ENCODE measurements around the gene RNU4-1. TPM values are rescaled to one million over a fixed set of nuclear protein-coding genes. Genes with fewer than 3 reads are reported as not detected.
"Not testable (repeated sequence)": the region's sequence is repeated elsewhere in the genome, so short reads cannot be mapped to it uniquely, and the experiment has no call there.

Gene RNU4-1
- total RNA-seq, 1 experiment from 2014 or later, result under 0.01 TPM

GRCh38 chr12:120254809-120255208 lies 38.2 kb downstream of the RNU4-1 start:
- no peaks in the 10 kb centered on the region for H3K9me3 ChIP-seq (ENCODE audit: low read length)
- no peak for DNase-seq

GRCh38 chr12:120253313-120253712 lies 39.7 kb downstream of the RNU4-1 start:
- peaks cover 13% of the 10 kb centered on the region for H3K4me1 ChIP-seq (ENCODE audit: low read length)
- H3K9me2 ChIP-seq (replicated peaks; ENCODE audit: insufficient read depth, low read length); H3K27me3 ChIP-seq (ENCODE audit: low read length); H3K27ac ChIP-seq (ENCODE audit: low read length); DNase-seq; H4K20me1 ChIP-seq (ENCODE audit: insufficient read depth, low read depth, low read length); H3K9me3 ChIP-seq (ENCODE audit: low read length); H2AFZ ChIP-seq (ENCODE audit: low read length); H3K4me3 ChIP-seq (ENCODE audit: low read length); H3K79me2 ChIP-seq (ENCODE audit: low read length); H3K9ac ChIP-seq (ENCODE audit: low read length); H3K4me2 ChIP-seq (ENCODE audit: low read depth, low read length, poor library complexity, severe bottlenecking); H3K36me3 ChIP-seq (ENCODE audit: insufficient read depth, low read length): not testable (repeated sequence)

More at GRCh38 chr12:120254809-120255208, 38.2 kb downstream of the RNU4-1 start:
- no peaks in the 10 kb centered on the region for H3K27me3 ChIP-seq (ENCODE audit: low read length)
- no peak overlapping the region for H3K27ac ChIP-seq (ENCODE audit: low read length)
- H3K4me1 ChIP-seq (ENCODE audit: low read length), result peaks cover 10% of the 10 kb centered on the region
- H3K4me3 ChIP-seq (ENCODE audit: low read length), result no peak overlapping the region
- H3K4me2 ChIP-seq (ENCODE audit: low read depth, low read length, poor library complexity, severe bottlenecking), result no peak overlapping the region
- no peak overlapping the region for H2AFZ ChIP-seq (ENCODE audit: low read length)
- H3K9ac ChIP-seq (ENCODE audit: low read length), result no peak overlapping the region
- H3K36me3 ChIP-seq (ENCODE audit: insufficient read depth, low read length), result no peaks in the 10 kb centered on the region
- H3K79me2 ChIP-seq (ENCODE audit: low read length), result no peaks in the 10 kb centered on the region
- no peaks in the 10 kb centered on the region for H3K9me2 ChIP-seq (replicated peaks; ENCODE audit: insufficient read depth, low read length)
- peaks cover 3% of the 10 kb centered on the region; the same call in 1 of the 2 replicates for H4K20me1 ChIP-seq (ENCODE audit: insufficient read depth, low read depth, low read length)

DNA sequence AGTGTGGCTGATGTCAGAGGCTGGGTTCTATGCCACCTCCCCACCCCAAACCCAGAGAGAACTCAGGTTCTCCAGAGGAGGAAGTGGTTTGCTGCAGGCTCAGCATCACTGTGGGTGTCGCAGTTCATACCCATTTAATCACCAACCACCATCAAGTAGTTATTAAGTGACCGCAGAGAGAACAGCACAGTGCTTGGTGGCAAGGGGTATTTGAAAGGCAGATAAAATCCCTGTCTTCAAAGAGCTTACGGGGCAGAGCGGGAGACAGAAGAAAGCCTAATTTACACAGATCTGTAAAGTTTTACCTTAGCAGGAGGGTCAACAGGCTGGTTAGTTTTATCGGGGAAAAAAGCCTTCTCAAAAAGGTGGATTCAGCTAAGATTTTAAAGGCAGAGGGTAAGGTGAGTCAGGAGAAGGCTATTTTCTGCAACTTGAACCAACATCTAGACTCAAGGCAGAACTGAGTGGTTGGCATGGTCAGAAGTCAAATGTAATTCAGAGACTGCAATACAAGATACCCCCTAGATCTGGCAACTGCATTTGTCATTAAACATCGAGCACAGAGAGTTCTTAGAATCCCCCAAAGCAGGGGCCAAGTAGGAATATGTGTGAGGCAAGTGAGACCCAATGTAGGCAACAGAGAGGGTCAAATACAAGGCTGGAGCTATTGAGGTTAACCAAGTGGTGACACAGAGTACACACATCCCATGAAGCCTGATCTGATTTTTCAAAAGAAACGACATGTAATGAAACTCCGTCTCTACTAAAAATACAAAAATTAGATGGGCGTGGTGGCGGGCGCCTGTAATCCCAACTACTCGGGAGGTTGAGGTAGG lies 40.7 kb downstream of the RNU4-1 start:
- no peak overlapping the region for H3K4me3 ChIP-seq (ENCODE audit: low read length)
- peaks cover 10% of the 10 kb centered on the region; the same call in 1 of the 2 replicates for H4K20me1 ChIP-seq (ENCODE audit: insufficient read depth, low read depth, low read length)
- H3K4me2 ChIP-seq (ENCODE audit: low read depth, low read length, poor library complexity, severe bottlenecking), result no peak overlapping the region
- H3K27ac ChIP-seq (ENCODE audit: low read length), result no peak overlapping the region
- H3K79me2 ChIP-seq (ENCODE audit: low read length), result no peaks in the 10 kb centered on the region
- H3K9ac ChIP-seq (ENCODE audit: low read length), result no peak overlapping the region
- no peak overlapping the region for H2AFZ ChIP-seq (ENCODE audit: low read length)
- no peaks in the 10 kb centered on the region for H3K36me3 ChIP-seq (ENCODE audit: insufficient read depth, low read length)
- DNase-seq, result peak; percentile 41
- peaks cover 13% of the 10 kb centered on the region for H3K4me1 ChIP-seq (ENCODE audit: low read length)
- H3K9me3 ChIP-seq (ENCODE audit: low read length), result no peaks in the 10 kb centered on the region
- no peaks in the 10 kb centered on the region for H3K27me3 ChIP-seq (ENCODE audit: low read length)
- no peaks in the 10 kb centered on the region for H3K9me2 ChIP-seq (replicated peaks; ENCODE audit: insufficient read depth, low read length)

DNA sequence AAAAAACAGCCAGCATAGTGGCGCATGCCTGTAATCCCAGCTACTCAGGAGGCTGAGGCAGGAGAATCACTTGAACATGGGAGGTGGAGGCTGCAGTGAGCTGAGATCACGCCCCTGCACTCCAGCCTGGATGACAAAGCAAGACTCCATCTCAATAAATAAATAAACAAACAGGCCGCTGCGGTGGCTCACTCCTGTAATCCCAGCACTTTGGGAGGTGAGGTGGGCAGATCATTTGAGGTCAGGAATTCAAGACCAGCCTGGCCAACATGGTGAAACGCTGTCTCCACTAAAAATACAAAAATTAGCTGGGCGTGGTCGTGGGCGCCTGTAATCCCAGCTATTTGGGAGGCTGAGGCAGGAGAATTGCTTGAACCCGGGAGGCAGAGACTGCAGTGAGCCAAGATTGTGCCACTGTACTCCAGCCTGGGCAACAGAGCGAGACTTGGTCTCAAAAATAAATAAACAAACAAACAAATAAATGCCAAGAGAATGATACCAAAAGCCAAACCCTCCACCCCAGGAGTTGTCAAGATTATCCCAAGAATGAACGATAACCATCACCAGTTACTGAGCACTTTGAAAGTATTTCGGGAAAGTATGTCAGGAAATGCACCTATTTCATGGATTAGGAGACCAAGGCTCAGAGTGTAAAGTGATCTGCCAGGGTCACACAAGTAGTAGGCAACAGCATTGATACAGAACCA lies 41.5 kb downstream of the RNU4-1 start:
- not testable (repeated sequence) for H3K27me3 ChIP-seq (ENCODE audit: low read length); H3K79me2 ChIP-seq (ENCODE audit: low read length)

GRCh38 chr12:120249875-120250795 lies 42.9 kb downstream of the RNU4-1 start:
- H3K79me2 ChIP-seq (ENCODE audit: low read length), result no peaks in the 10 kb centered on the region
- peak; percentile 62 for DNase-seq
- H3K4me2 ChIP-seq (ENCODE audit: low read depth, low read length, poor library complexity, severe bottlenecking), result peak overlapping the region; percentile 52
- H3K27ac ChIP-seq (ENCODE audit: low read length), result no peak overlapping the region
- H4K20me1 ChIP-seq (ENCODE audit: insufficient read depth, low read depth, low read length), result peaks cover 10% of the 10 kb centered on the region; the same call in 1 of the 2 replicates
- H3K4me1 ChIP-seq (ENCODE audit: low read length), result peaks cover 13% of the 10 kb centered on the region
- no peaks in the 10 kb centered on the region for H3K9me3 ChIP-seq (ENCODE audit: low read length)
- H3K9me2 ChIP-seq (replicated peaks; ENCODE audit: insufficient read depth, low read length), result no peaks in the 10 kb centered on the region
- no peak overlapping the region for H3K4me3 ChIP-seq (ENCODE audit: low read length)
- H3K36me3 ChIP-seq (ENCODE audit: insufficient read depth, low read length), result no peaks in the 10 kb centered on the region
- H2AFZ ChIP-seq (ENCODE audit: low read length), result no peak overlapping the region
- no peaks in the 10 kb centered on the region for H3K27me3 ChIP-seq (ENCODE audit: low read length)
- H3K9ac ChIP-seq (ENCODE audit: low read length), result no peak overlapping the region

More for the DNA sequence above, 41.5 kb downstream of the RNU4-1 start:
- H3K4me3 ChIP-seq (ENCODE audit: low read length); H3K4me2 ChIP-seq (ENCODE audit: low read depth, low read length, poor library complexity, severe bottlenecking); H3K9ac ChIP-seq (ENCODE audit: low read length); H3K36me3 ChIP-seq (ENCODE audit: insufficient read depth, low read length); H2AFZ ChIP-seq (ENCODE audit: low read length); H4K20me1 ChIP-seq (ENCODE audit: insufficient read depth, low read depth, low read length); H3K9me2 ChIP-seq (replicated peaks; ENCODE audit: insufficient read depth, low read length); H3K27ac ChIP-seq (ENCODE audit: low read length); DNase-seq; H3K9me3 ChIP-seq (ENCODE audit: low read length): not testable (repeated sequence)
- H3K4me1 ChIP-seq (ENCODE audit: low read length), result peaks cover 13% of the 10 kb centered on the region

DNA sequence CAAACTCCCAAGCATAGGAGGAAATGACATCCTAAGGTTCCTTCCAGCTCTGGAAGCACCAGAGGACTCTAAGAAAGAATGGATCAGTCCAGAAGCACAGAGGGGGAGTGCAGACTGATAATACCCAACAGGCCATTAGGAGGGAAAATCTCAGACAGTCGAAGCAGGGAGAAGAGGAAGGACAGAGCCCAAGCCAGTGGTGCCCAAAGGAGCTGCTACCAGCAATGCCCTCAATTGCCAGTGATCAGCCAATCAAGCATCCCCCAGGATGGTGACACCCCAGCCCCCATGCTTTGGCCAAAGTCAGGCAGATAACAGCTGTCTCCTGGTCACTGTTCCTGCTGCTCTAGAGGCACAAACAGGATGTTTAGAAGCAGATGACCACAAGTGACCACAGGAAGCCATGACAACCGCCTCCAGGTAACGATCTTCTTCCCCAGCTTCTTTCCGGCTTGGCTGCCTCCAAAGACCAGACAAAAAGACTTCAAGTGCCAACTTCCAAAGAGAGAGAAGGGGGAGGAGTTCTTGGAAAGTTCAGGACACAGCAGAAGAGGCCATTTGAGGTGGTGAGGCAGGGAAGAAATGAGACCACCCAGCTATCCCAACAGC lies 43.7 kb downstream of the RNU4-1 start:
- H3K4me1 ChIP-seq (ENCODE audit: low read length), result peaks cover 13% of the 10 kb centered on the region
- peak; percentile 31 for DNase-seq
- no peak overlapping the region for H3K4me2 ChIP-seq (ENCODE audit: low read depth, low read length, poor library complexity, severe bottlenecking)
- H4K20me1 ChIP-seq (ENCODE audit: insufficient read depth, low read depth, low read length), result peaks cover 10% of the 10 kb centered on the region; the same call in 1 of the 2 replicates
- no peak overlapping the region for H3K4me3 ChIP-seq (ENCODE audit: low read length)
- no peaks in the 10 kb centered on the region for H3K9me2 ChIP-seq (replicated peaks; ENCODE audit: insufficient read depth, low read length)
- H3K27me3 ChIP-seq (ENCODE audit: low read length), result no peaks in the 10 kb centered on the region
- H2AFZ ChIP-seq (ENCODE audit: low read length), result no peak overlapping the region
- no peak overlapping the region for H3K27ac ChIP-seq (ENCODE audit: low read length)
- H3K9me3 ChIP-seq (ENCODE audit: low read length), result no peaks in the 10 kb centered on the region
- no peaks in the 10 kb centered on the region for H3K79me2 ChIP-seq (ENCODE audit: low read length)
- H3K9ac ChIP-seq (ENCODE audit: low read length), result no peak overlapping the region
- H3K36me3 ChIP-seq (ENCODE audit: insufficient read depth, low read length), result no peaks in the 10 kb centered on the region

DNA sequence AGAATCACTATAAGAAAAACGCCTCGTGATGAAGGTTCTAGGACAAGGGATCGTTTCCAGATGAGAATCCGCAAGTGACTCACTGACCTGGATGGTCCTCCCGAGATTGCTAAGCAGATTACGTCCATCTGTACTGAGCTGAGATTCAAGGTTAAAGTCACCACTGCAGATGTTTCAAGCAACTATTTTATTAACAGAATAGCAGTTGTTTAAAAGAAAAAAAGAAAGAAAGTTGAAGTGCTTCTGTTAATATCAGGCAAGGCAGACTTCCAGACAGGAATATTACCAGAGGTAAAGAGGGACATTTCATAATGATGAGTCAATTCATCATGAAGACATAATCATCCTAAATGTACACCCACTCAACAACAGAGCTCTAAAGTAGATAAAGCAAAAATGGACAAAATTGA lies 45.4 kb downstream of the RNU4-1 start:
- H3K36me3 ChIP-seq (ENCODE audit: insufficient read depth, low read length), result no peaks in the 10 kb centered on the region
- H3K4me1 ChIP-seq (ENCODE audit: low read length), result peaks cover 13% of the 10 kb centered on the region
- H3K9ac ChIP-seq (ENCODE audit: low read length), result no peak overlapping the region
- DNase-seq, result no peak
- no peak overlapping the region for H3K27ac ChIP-seq (ENCODE audit: low read length)
- no peak overlapping the region for H3K4me3 ChIP-seq (ENCODE audit: low read length)
- no peaks in the 10 kb centered on the region for H3K27me3 ChIP-seq (ENCODE audit: low read length)
- H2AFZ ChIP-seq (ENCODE audit: low read length), result no peak overlapping the region
- no peaks in the 10 kb centered on the region for H3K9me2 ChIP-seq (replicated peaks; ENCODE audit: insufficient read depth, low read length)
- no peak overlapping the region for H3K4me2 ChIP-seq (ENCODE audit: low read depth, low read length, poor library complexity, severe bottlenecking)
- H4K20me1 ChIP-seq (ENCODE audit: insufficient read depth, low read depth, low read length), result peaks cover 19% of the 10 kb centered on the region; the same call in 1 of the 2 replicates
- no peaks in the 10 kb centered on the region for H3K9me3 ChIP-seq (ENCODE audit: low read length)
- H3K79me2 ChIP-seq (ENCODE audit: low read length), result no peaks in the 10 kb centered on the region

Data from Karpas-422 (cell line).